AG08395 (cell line): Measurements from ENCODE around the gene EPS8L1.
"Not testable (repeated sequence)": the region's sequence is repeated elsewhere in the genome, so short reads cannot be mapped to it uniquely, and the experiment has no call there.

Source experiments
- DNase-seq: peaks from one replicate; pipeline ENCODE4 v3.0.0; 2012; ENCODE audit warnings: mixed read lengths, low spot score

The EPS8L1 gene

DNA sequence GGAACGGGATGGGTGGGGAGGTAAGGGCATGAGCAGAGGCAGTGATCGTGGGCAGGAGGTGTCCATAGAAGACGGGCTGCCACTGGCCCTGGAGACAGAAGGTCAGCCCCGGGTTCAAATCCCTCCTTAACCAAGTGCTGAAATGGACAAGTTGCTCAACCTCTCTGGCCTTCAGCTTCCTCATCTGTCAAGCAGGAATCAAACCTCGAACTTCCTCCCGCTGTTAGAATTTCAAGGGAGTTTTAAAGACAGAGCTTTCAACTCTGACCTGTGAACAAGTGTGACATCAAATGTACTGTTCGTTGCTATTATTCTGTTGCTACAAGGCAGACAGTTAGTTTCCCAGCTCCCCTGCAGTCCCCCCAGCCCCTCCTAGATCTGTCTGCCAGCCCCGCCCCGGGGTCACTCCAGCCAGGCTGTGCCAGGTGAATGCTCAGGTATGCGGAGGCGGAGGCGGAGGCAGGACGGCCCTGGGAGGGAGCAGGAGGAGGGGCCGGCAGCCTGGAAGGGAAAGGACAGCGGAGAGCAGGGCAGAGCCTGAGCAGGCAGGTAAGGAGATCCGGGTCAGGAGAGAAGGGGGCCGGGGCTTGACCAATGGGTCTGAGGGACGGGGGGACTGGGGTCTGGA lies at the start of gene EPS8L1:
EPS8L1 (plus strand) TSS at position 499 of the 628 bp plus-strand sequence. CDS start 576 bp downstream, outside the sequence.
- no peak for DNase-seq

DNA sequence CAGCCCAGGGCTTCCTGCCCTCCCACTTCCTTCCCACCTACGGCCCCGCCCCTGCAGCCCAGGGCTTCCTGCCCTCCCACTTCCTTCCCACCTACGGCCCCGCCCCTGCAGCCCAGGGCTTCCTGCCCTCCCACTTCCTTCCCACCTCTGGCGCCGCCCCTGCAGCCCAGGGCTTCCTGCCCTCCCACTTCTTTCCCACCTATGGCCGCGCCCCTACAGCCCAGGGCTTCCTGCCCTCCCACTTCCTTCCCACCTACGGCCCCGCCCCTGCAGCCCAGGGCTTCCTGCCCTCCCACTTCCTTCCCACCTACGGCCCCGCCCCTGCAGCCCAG lies 48.6 kb upstream of the EPS8L1 start:
- not testable (repeated sequence) for DNase-seq

DNA sequence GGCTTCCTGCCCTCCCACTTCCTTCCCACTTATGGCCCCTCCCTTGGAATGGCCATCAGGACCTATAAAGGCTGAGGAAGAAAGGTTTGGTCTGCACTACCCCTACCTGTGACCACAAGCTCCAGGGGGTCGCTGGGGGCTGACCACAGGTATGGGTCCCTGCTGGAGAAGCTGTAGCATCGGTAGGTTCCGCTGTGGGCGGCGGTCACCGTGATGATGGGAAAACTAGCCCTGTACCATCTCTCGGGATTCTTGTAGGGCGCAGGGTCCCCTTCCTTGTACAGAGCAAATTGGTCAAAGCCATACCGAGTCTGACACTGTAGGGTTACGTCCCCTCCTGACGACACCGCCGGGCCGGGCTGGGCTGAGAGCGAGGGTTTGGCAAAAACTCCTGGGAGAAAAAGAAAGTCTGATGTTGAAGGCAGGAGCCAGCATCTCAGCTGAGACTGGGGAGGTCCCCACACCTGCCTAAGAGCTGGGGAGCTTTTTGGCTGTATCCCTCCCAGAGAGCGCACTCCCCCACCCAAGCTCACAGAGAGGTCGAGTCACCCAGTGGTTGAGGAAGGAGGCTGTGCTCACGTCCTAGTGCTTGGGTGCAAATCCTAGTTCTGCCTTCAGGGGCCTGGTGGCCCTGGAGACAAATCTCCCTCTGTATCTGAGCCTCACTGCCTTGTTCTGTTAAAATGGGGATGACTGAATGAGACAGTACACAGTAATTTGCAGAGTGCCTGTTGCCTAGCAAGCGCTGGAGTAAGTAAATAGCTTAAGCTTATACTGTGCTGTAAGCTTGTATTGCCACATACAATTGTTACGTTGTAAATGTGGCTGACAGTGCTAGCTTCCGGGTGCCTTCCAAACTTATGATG lies 48.0 kb upstream of the EPS8L1 start:
- no peak for DNase-seq

DNA sequence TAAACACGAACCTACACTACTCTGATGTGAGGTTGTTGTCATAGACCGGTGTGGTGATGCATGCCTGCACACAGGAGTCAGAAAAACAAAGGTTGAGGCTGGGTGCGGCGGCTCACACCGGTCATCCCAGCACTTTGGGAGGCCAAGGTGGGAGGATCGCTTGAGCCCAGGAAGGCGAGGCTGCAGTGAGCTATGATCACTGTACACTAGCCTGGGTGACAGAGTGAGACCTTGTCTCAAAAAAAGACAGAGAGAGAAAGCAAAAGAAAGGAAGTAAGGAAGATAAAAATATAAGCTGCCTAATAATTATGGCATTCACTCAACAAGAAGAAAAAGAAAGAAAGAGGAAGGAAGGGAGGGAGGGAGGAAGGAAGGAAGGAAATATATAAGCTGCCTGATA lies 46.9 kb upstream of the EPS8L1 start:
- DNase-seq: no peak

DNA sequence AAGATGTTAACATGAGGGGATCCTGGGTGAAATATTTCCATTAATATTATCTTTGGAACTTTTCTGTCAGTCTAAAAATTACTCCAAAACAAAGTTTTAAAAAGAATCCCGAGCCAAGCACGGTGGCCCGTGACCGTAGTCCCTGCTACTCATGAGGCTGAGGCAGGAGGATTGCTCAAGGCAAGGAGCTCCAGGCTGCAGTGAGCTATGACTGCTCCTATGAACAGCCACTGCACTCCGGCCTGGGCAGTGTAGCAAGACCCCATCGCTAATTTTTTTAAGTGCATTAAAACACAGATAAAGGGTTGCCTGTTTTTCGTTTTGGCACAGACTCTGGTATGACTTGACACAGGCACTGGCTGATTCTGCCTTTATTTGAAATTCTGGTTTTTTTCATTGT lies 44.5 kb upstream of the EPS8L1 start:
- no peak for DNase-seq

GRCh38 chr19:55032170-55032800 lies 43.4 kb upstream of the EPS8L1 start:
- no peak for DNase-seq

- not testable (repeated sequence) for DNase-seq
These were observed 42.6 kb upstream of the EPS8L1 start for GRCh38 chr19:55032976-55033643.

- no peak for DNase-seq
These were observed 40.9 kb upstream of the EPS8L1 start for GRCh38 chr19:55034751-55035150.

GRCh38 chr19:55036058-55036457 lies 39.6 kb upstream of the EPS8L1 start:
- no peak for DNase-seq

- DNase-seq: not testable (repeated sequence)
These were observed 38.1 kb upstream of the EPS8L1 start for GRCh38 chr19:55037603-55038002.

DNA sequence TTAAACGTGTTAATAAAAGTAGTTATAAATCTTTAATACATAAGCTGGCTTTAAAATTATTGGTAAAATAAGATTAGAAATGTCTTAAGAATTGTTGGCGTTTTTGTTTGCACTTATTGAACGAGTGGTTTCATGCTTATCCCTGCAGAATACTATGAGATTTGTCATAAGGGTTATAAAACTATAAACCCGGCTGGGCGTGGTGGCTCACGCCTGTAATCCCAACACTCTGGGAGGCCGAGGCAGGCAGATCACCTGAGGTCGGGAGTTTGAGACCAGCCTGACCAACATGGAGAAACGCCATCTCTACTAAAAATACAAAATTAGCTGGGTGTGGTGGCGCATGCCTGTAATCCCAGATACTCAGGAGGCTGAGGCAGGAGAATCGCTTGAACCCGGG lies 35.0 kb upstream of the EPS8L1 start:
- DNase-seq: not testable (repeated sequence)

DNA sequence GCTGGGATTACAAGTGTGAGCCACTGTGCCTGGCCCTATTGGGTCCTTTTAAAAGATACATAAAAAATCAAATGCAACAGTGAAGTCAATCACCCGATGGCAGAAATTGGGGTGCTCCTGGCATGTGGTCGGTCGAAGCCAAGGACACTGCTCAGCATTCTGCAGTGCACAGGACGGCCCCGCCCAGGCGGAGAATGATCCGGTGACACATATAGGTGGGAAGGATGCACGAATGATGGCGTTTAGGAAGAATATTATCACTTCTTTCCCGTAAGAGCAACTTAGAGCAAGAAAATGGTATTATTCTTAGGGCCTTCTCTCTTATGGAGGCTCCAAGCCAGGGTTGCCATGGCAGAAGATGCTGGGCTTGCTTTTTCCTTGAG lies 34.4 kb upstream of the EPS8L1 start:
- DNase-seq: no peak

GRCh38 chr19:55041627-55042343 lies 33.9 kb upstream of the EPS8L1 start:
- DNase-seq: no peak

GRCh38 chr19:55042344-55042678 lies 33.4 kb upstream of the EPS8L1 start:
- DNase-seq: no peak

DNA sequence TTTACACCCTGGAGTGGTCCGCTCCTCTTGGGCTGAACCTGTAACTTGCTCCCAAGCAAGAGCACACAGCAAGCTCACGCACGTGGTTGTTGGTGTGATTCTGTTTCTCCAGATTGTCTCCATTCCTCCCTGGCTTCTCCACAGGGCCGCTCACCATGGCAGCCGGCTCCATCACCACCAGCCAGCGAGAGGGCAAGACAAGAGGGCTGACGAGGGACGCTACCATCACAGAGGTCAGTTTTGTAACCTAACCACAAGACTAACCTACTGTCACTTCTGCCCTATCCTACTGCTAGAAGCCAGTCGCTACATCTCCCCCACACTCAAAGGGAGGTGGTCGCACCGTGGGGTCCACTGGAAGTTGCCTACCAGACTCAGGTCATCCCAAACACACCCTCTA lies 33.0 kb upstream of the EPS8L1 start:
- DNase-seq: no peak

DNA sequence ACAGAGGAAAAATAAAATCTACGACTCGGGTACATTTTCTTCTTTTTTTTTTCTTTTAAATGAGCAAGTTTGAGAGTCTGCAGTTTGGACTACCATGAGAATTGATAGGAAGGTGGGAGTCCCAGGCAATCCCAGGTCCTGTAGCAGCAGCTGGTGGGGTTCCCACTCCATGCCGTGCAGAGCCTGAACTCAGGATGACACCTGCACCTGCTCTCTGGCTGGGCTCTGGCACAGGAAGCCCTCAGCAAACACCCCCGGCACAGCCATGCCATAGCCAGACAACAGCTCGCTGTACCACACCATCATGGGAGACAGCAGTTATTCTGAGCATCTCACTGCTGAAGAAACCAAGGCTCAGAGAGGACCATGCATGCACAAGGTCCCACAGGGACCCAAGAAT lies 31.4 kb upstream of the EPS8L1 start:
- DNase-seq: no peak

DNA sequence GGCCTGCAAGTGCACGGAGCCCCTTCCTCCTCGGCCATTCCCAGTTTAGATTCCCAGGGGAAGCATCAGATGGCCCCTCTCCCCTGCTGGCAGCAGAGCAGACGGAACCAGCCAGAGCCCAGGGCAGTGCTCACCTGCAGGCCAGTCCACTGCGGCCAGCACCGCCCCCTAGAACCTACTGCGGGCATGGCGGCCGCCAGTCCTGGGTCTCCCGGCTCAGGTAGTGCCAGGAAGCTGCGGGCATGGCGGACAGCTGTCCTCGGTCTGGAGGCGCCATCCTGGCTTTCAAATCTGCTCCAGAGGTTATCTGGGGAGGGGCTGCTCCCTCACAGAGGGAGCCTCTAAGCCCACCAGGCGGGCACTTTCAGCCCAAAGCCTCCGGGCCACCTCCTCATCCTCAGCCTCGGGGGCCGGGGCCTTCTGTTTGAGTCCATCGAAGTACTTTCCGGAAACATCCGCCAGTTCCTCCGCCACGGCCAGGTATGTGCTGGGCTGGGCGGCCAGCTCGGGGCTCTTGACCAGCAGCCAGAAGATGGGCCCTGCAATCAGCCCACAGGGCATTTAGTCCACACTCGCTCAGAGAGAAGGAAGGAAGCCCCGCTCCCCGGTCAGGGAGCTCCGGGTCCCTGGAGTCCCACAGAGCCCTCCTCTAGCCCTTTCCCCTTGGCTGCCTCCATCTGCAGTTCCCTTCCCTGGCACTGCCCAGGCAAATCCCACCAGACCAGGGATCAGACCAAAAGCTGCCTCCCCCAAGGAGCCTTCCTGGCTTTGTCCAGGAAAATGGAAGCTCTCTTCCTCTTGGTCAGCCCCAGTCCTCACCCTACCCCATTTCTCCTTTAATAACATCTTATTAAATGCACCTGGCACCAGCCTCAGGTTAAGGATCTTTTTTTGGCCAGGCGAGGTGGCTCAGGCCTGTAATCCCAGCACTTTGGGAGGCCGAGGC lies 30.6 kb upstream of the EPS8L1 start:
- DNase-seq: no peak

GRCh38 chr19:55046975-55047622 lies 28.6 kb upstream of the EPS8L1 start:
- no peak for DNase-seq

DNA sequence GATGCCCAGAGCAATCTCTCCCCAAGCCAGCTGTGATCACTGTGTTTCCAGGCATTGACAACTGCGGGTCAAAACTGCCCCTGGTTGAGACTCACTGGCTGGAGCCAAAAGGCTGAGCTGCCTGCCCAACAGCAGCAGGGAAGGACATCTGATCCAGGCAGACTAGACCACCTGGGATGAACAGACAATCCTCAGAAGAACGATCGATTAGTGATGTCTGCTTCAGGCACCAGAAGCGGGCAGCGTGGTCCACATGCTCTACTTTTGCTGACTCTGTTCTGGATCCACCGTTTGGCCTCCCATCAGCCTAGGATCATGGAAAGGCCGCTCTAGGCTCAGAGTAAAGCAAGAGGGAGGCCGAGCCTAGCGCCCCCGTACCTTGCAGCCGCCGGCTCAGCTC lies 27.7 kb upstream of the EPS8L1 start:
- DNase-seq: no peak

- DNase-seq: no peak
These were observed 27.2 kb upstream of the EPS8L1 start for GRCh38 chr19:55048446-55048845.
